ENCODE data around the gene DMRTC1. TPM values are rescaled to one million over a fixed set of nuclear protein-coding genes. Genes with fewer than 3 reads are reported as not detected.
"Not testable (repeated sequence)": the region's sequence is repeated elsewhere in the genome, so short reads cannot be mapped to it uniquely, and the experiment has no call there.

DMRTC1 gene
- total RNA-seq, 4 donors from 2014 or later: not detected

- intact Hi-C loops (cut with DNase I; ENCODE audit: low total_unique reads); in situ Hi-C loops (cut with MboI; ENCODE audit: low pct_ligation_motif_present in 1 of 4, low pct_unique_long_range_greater_than_20kb in 1 of 4, low sequenced_read_pairs in 3 of 4); H3K9me3 ChIP-seq; H3K27ac ChIP-seq; DNase-seq; H3K36me3 ChIP-seq; H3K27me3 ChIP-seq; H3K4me3 ChIP-seq; H3K4me1 ChIP-seq: not testable (repeated sequence)
- WGBS, 2 donors (ENCODE audit: low coverage in 1 of 2): no CpG with 5 or more reads among the region's 1 CpG
These were observed 11.4 kb downstream of the DMRTC1 start for GRCh38 chrX:72932283-72932682.

GRCh38 chrX:72916096-72916495 is 27.5 kb downstream of the DMRTC1 start:
- in situ Hi-C loops (cut with MboI; ENCODE audit: low pct_ligation_motif_present in 1 of 4, low pct_unique_long_range_greater_than_20kb in 1 of 4, low sequenced_read_pairs in 3 of 4); H3K27ac ChIP-seq; H3K4me1 ChIP-seq; DNase-seq; H3K9me3 ChIP-seq; intact Hi-C loops (cut with DNase I; ENCODE audit: low total_unique reads); H3K4me3 ChIP-seq; H3K27me3 ChIP-seq; H3K36me3 ChIP-seq: not testable (repeated sequence)
- WGBS, 2 donors (ENCODE audit: low coverage in 1 of 2): 85% methylated on average over 3 of the region's 5 CpGs; no CpG with 5 or more reads in 1 of the 2 donors

GRCh38 chrX:72912315-72912714 is 31.3 kb downstream of the DMRTC1 start, which contains the start of gene FAM236C:
FAM236C (plus strand) TSS chrX:72912615; CDS start chrX:72912715, 100 bp downstream.
- H3K36me3 ChIP-seq; H3K4me3 ChIP-seq; H3K4me1 ChIP-seq; DNase-seq; H3K27ac ChIP-seq; H3K27me3 ChIP-seq; in situ Hi-C loops (cut with MboI; ENCODE audit: low pct_ligation_motif_present in 1 of 4, low pct_unique_long_range_greater_than_20kb in 1 of 4, low sequenced_read_pairs in 3 of 4); H3K9me3 ChIP-seq; intact Hi-C loops (cut with DNase I; ENCODE audit: low total_unique reads): not testable (repeated sequence)
- no CpG with 5 or more reads among the region's 13 CpGs for WGBS, 2 donors (ENCODE audit: low coverage in 1 of 2)

GRCh38 chrX:72889740-72890139 is 53.9 kb downstream of the DMRTC1 start:
- intact Hi-C loops (cut with DNase I; ENCODE audit: low total_unique reads); in situ Hi-C loops (cut with MboI; ENCODE audit: low pct_ligation_motif_present in 1 of 4, low pct_unique_long_range_greater_than_20kb in 1 of 4, low sequenced_read_pairs in 3 of 4); H3K9me3 ChIP-seq; H3K36me3 ChIP-seq; H3K27me3 ChIP-seq; DNase-seq; H3K4me3 ChIP-seq; H3K27ac ChIP-seq; H3K4me1 ChIP-seq: not testable (repeated sequence)
- WGBS, 2 donors (ENCODE audit: low coverage in 1 of 2): no CpG with 5 or more reads among the region's 14 CpGs

GRCh38 chrX:72882898-72883297 is 60.7 kb downstream of the DMRTC1 start:
- in situ Hi-C loops (cut with MboI; ENCODE audit: low pct_ligation_motif_present in 1 of 4, low pct_unique_long_range_greater_than_20kb in 1 of 4, low sequenced_read_pairs in 3 of 4); intact Hi-C loops (cut with DNase I; ENCODE audit: low total_unique reads): not testable (repeated sequence)
- WGBS, 2 donors (ENCODE audit: low coverage in 1 of 2): no CpG with 5 or more reads among the region's 2 CpGs

GRCh38 chrX:72837532-72837931 is 106.1 kb downstream of the DMRTC1 start:
- DNase-seq; H3K4me1 ChIP-seq; H3K4me3 ChIP-seq; H3K9me3 ChIP-seq; H3K27me3 ChIP-seq; H3K27ac ChIP-seq; in situ Hi-C loops (cut with MboI; ENCODE audit: low pct_ligation_motif_present in 1 of 4, low pct_unique_long_range_greater_than_20kb in 1 of 4, low sequenced_read_pairs in 3 of 4); H3K36me3 ChIP-seq; intact Hi-C loops (cut with DNase I; ENCODE audit: low total_unique reads): not testable (repeated sequence)
- WGBS, 2 donors (ENCODE audit: low coverage in 1 of 2): no CpG with 5 or more reads among the region's 2 CpGs

More at GRCh38 chrX:72882898-72883297, 60.7 kb downstream of the DMRTC1 start:
- not testable (repeated sequence) for H3K9me3 ChIP-seq, H3K36me3 ChIP-seq, H3K27ac ChIP-seq, H3K27me3 ChIP-seq, H3K4me1 ChIP-seq, H3K4me3 ChIP-seq, DNase-seq

GRCh38 chrX:72830701-72831100 is 112.9 kb downstream of the DMRTC1 start:
- DNase-seq; H3K4me3 ChIP-seq; H3K36me3 ChIP-seq; intact Hi-C loops (cut with DNase I; ENCODE audit: low total_unique reads); H3K27ac ChIP-seq; H3K9me3 ChIP-seq; H3K27me3 ChIP-seq; H3K4me1 ChIP-seq; in situ Hi-C loops (cut with MboI; ENCODE audit: low pct_ligation_motif_present in 1 of 4, low pct_unique_long_range_greater_than_20kb in 1 of 4, low sequenced_read_pairs in 3 of 4): not testable (repeated sequence)
- no CpG with 5 or more reads among the region's 13 CpGs for WGBS, 2 donors (ENCODE audit: low coverage in 1 of 2)

Other genes starting within 250 kb of the DMRTC1 start
- 1 to 10 TPM; 1.8 to 4.6 (median 2.4) TPM for gene PHKA1, start 229.5 kb downstream of the DMRTC1 start, total RNA-seq
- gene DMRTC1B, start 166.9 kb downstream of the DMRTC1 start, total RNA-seq: 1 to 10 TPM in 1 of 4 donors, not detected in 3; 4.1 TPM
- not detected for gene FAM236B, start 161.2 kb downstream of the DMRTC1 start, total RNA-seq
- not detected for gene FAM236D, start 135.6 kb downstream of the DMRTC1 start, total RNA-seq
- gene FAM236C, start 31.2 kb downstream of the DMRTC1 start, total RNA-seq: not detected
- gene FAM236A, start 5.6 kb downstream of the DMRTC1 start, total RNA-seq: not detected
- not detected for gene PABPC1L2B, start 59.1 kb upstream of the DMRTC1 start, total RNA-seq
- gene PABPC1L2A, start 135.7 kb upstream of the DMRTC1 start, total RNA-seq: not detected

Measured in transverse colon (tissue), 4 donors.